Stimulated activated CD8-positive, alpha-beta memory T cell treated with anti-CD3 and anti-CD28 coated beads, Interleukin-7, amount 100 ng/mL, for 48 hours (primary cell): ENCODE measurements around the gene LIN37.

Experiments
- DNase-seq, 2 donors: peaks; one replicate each; pipeline ENCODE4 v3.0.0-alpha.2; 2020; ENCODE audit warnings: low read depth in 1 of 2; ENCODE audit errors: extremely low read depth in 1 of 2

Gene LIN37

DNA sequence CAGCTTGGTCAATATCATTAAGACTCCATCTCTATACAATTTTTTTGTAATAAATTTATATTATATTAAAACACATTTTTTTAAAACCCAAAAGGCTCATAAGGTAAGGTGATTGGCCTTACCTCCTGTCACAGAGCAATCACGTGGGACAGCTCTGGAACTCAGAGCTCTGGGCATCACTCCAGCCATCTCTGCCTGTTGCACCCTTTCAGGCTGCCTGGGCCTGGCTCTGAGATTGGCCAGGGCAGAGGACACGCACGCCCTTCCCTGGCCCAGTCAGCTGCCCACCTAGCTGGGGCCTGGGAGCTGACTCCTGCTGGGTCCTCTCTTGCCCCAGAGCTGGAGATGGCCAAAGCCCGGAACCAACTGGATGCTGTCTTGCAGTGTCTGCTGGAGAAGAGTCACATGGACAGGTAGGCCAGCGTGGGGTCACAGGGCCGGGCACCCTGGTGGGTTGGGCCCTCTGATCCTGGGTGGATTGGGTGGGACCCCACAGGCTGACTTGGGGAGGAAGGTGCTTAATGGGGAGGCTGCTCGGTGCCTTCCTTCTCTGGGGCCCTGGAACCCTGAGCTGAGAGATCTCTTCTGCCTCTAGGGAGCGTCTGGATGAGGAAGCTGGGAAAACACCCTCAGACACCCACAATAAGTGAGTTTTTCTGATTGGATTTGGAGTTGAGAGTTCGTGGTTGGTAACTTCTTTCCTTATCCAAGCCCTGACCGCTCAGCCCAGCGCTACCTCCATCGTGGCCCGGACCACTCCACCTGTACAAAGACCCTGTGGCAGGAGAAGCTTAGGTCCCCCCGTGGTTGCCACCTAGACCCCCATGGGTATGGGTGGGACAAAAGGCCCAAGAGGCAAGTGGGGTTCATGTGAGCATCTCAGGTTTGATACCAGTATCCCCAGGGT is 3.7 kb downstream of the LIN37 start:
- DNase-seq = no peak

DNA sequence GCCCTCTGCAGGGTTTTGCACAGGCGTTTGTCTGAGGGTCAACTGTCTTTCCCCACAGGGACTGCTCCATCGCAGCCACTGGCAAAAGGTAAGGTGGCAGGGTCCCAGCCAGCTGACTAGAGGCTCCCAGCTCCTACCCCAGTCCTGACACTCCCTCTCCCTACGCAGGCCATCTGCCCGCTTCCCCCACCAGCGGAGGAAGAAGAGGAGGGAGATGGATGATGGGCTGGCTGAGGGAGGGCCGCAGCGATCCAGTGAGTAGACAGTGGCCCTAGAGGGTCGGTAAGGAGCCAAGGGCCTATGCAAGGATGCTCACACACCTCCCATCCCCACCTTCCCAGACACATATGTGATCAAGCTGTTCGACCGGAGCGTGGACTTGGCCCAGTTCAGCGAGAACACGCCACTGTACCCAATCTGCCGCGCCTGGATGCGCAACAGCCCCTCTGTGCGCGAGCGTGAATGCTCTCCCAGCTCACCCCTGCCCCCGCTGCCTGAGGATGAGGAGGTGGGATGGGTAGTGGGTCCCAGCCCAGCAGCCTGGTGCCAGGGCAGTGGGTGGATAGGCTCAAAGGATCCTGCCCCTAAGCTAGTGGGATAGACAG is 4.5 kb downstream of the LIN37 start:
- no peak for DNase-seq

GRCh38 chr19:35753634-35754369 is 5.4 kb downstream of the LIN37 start:
- no peak for DNase-seq

DNA sequence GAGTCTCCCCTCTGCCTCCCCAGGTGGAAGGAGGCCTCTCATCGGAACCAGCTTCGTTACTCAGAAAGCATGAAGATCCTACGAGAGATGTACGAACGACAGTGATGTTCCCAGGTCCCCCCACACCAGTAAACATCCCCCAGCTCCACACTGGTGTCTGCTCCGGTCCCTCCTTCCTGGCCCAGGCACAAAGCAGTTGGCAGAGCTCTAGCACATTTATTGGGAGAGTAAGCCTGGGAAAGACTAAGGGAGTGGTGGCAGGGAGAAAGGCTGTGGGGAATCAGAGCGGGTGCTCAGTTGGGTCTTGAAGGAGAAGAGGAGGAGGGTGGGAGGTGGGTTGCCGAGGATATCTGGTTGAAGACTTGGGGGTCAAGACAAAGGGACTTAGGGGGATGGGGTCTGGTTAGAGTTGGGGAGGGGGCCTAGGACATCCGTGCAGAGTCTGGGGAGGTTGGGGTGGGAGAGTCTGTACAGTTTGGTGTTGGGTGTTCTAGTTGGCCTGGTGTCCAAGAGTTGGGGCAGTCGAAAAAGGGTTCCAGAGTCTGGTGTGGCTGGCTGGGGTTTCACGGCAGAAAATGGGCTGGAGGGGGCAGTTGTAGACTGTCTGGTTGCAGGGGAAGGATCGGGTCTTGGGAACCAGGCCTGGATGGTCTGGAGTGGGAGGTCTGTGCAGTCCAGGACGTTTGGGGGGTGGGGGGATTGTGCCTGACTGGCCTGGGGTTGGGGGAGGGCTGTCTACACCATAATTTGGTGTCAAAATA is 6.2 kb downstream of the LIN37 start:
- DNase-seq = no peak

- no peak for DNase-seq
These were observed 6.8 kb downstream of the LIN37 start for GRCh38 chr19:35755131-35755549.

DNA sequence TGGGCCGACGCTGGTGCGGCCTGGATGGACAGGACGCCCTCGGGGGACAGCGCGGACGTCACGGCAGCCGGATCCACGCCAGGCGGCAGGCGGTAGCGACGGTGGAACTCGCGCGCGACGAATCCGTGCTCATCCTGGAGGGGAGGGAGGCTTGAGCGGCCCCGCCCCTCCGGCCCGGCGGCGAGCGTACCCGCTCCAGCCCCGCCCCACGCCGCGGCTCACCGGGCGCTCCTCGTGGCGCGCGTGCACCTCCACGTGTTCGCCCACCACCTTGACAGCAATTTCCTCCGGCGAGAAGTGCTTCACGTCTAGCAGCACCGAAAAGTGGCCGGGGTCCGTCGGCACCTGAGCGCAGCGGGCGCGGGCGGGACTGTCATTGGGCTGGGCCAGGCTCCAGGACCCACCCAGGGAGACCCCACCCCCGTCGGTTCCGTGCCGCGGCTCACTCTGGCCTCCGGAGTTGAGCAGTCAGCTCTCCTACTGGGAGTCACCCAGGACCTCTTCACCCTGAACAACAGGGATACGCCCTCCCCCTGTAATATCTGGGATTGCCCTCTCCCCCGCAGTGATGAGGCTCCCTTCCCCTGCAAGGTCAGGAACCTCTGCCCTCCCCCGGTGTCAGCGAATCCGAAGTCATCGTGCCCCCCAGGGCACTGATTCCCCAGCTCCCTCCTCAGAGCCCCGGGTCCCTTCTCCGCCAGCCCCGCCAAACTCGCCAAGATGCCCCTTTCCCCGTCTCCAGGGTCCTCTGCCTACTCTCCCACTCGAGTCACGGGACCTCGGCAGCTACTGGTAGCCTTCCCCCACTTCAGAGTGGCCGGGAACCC is 7.4 kb downstream of the LIN37 start:
- no peak for DNase-seq

GRCh38 chr19:35756377-35757230 is 8.2 kb downstream of the LIN37 start, which contains the start of gene HSPB6:
TSS of gene HSPB6 (minus strand) at chr19:35757029. CDS start at chr19:35757008, 21 bp downstream.
- DNase-seq = no peak

DNA sequence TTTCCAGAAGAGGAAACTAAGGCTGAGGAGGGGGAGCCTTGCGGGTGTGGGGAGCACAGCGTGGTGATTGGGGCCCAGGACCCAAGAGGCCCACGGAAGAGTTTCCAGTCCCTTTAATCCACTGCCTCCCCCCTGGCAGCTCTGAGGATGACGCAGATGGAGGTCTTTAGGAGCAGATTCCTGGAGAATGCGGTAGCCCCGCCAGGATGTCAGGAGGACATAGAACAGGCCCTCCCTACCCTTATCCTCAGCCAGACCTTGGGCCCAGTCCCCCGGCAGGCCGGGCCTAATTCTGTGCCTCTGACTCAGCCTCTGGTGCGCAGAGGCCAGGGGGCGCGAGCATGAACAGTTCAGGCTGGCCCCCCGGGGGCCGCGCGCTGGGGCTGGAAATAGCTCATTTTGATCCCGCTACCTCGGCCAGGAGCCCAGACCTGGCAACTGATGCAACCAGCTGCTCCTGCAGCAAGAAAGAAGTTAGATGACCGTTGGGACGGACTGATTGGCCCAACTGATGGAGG is 8.9 kb downstream of the LIN37 start:
- DNase-seq = no peak

- DNase-seq = peak; percentile 97 to 99
These were observed 9.6 kb downstream of the LIN37 start, which contains the start of gene PROSER3 for GRCh38 chr19:35757749-35758608. TSS of gene PROSER3 (plus strand) at chr19:35758176. CDS start at chr19:35758216, 40 bp downstream.

DNA sequence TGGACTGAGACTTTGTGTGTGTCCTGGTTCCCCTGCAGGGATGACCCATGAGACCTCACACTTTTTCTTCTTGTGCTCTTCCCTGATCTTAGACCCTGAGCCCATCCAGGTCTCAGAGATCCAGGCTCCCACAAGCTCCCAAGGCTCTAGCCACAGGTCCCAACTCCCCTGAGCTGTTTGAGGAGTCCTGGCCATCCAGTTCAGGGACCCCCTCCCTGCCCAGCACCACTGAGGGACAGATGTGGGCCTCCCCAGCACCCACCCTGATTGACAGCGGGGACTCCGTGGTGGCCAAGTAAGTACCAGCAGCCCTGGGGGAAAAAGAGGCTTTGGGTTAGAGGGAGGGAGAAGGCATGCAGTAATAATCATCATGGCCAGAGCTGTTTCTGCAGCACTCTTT is 11.3 kb downstream of the LIN37 start:
- no peak for DNase-seq

GRCh38 chr19:35760711-35761349 is 12.5 kb downstream of the LIN37 start:
- DNase-seq = no peak

DNA sequence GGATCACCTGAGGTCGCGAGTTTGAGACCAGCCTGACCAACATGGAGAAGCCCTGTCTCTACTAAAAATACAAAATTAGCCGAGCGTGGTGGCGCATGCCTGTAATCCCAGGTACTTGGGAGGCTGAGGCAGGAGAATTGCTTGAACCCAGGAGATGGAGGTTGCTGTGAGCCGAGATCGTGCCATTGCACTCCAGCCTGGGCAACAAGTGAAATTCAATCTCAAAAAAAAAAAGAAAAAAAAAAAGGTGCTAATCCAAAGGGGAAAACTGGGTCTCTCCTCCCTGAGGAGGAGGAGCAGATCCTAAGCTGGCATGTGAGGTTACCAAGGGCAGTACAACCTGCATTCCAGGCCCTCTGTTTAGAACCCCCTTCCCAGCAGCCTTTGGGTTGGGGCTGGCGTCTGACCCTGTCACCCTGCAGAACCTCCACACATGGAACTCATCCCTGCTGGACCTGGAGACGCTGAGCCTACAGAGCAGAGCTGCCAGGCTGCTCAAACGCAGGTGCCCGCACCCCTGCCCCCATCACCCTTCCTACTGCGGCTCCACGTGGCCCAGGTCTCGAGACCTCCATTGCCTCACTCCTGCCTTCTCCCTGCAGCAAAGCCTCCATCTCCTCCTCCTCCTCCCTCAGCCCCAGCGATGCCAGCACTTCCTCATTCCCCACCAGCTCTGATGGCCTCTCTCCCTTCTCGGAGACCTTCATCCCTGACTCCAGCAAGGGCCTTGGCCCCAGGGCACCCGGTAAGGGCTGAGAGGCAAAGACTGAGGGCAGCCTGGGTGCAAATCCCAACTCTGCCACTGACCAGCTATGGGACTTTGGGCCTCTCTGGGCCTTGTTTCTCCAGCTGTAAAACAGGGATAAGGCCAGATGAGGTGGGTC is 16.3 kb downstream of the LIN37 start:
- DNase-seq = no peak

DNA sequence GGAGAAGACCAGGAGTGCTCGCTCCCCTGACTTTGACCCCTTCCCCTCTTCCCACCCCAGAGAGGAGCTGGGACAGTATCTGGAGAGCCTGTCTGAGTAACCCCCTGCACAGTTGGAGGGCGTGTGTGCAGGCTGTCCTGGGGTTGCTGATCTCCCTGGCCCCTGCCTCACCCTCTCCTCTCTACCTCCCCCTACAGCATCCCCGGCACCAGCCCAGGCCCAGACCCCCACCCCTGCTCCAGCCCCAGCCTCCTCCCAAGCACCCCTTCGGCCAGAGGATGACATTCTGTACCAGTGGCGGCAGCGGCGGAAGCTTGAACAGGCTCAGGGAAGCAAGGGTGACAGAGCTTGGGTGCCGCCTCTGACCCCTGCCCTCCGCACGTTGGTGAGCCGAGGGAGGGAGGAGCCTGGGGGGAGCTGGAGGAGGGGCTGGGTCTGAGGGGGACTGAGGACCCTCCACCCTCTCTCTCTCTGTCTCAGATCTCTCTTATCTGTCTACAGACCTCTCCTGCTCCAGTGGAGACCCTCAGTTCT is 18.3 kb downstream of the LIN37 start:
- no peak for DNase-seq

- no peak for DNase-seq
These were observed 19.1 kb downstream of the LIN37 start for GRCh38 chr19:35767288-35768081.

GRCh38 chr19:35768082-35768421 is 19.7 kb downstream of the LIN37 start:
- no peak for DNase-seq
